Measurements from ENCODE around the gene HSPBAP1.

GRCh38 chr3:122802323-122802722, 8.7 kb upstream of the HSPBAP1 start:
- TF ChIP-seq, protein P1, sequence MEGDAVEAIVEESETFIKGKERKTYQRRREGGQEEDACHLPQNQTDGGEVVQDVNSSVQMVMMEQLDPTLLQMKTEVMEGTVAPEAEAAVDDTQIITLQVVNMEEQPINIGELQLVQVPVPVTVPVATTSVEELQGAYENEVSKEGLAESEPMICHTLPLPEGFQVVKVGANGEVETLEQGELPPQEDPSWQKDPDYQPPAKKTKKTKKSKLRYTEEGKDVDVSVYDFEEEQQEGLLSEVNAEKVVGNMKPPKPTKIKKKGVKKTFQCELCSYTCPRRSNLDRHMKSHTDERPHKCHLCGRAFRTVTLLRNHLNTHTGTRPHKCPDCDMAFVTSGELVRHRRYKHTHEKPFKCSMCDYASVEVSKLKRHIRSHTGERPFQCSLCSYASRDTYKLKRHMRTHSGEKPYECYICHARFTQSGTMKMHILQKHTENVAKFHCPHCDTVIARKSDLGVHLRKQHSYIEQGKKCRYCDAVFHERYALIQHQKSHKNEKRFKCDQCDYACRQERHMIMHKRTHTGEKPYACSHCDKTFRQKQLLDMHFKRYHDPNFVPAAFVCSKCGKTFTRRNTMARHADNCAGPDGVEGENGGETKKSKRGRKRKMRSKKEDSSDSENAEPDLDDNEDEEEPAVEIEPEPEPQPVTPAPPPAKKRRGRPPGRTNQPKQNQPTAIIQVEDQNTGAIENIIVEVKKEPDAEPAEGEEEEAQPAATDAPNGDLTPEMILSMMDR (IDR thresholded peaks at IDR 0.05; ENCODE audit: insufficient read depth, low read length, poor library complexity, severe bottlenecking): no peak
- no peak for TF ChIP-seq EZH2phosphoT487 (conservative IDR thresholded peaks at IDR 0.05; ENCODE audit: low read length)
